T47D (cell line): ENCODE results near the gene JOSD2.

ENCODE experiments used
- DNase-seq, 2 experiments: peaks; one replicate each; pipeline versions ENCODE4 v3.0.0 to v3.0.0-alpha.2; 2011 to 2012; ENCODE audit warnings: low read depth in 1 of 2, low spot score in 1 of 2
- JUND ChIP-seq: IDR thresholded peaks from 2 replicates; pipeline ENCODE4 v1.6.1; 2012; ENCODE audit warnings: low read depth
- in situ Hi-C: cut with HindIII; loops from 2 replicates; pipeline ENCODE4 v1.10.0; 2016; ENCODE audit warnings: low sequenced_read_pairs, low pct_unique_long_range_greater_than_20kb

JOSD2 gene

GRCh38 chr19:50505856-50506611, 5.0 kb downstream of the JOSD2 start:
- DNase-seq, result no peak
- in situ Hi-C loops, result no loop called here
- no peak for TF ChIP-seq JUND

GRCh38 chr19:50501568-50502475, 9.2 kb downstream of the JOSD2 start:
- TF ChIP-seq JUND, result no peak
- in situ Hi-C loops, result no loop called here
- DNase-seq, result no peak

- in situ Hi-C loops, result no loop called here
- no peak for TF ChIP-seq JUND
- DNase-seq, result no peak
Observed at GRCh38 chr19:50501186-50501567, 9.8 kb downstream of the JOSD2 start.

GRCh38 chr19:50500753-50501151, 10.2 kb downstream of the JOSD2 start:
- no peak for TF ChIP-seq JUND
- in situ Hi-C loops, result no loop called here
- no peak for DNase-seq

- DNase-seq, result no peak
- in situ Hi-C loops, result no loop called here
- no peak for TF ChIP-seq JUND
Observed at GRCh38 chr19:50500060-50500752, 10.8 kb downstream of the JOSD2 start.

- DNase-seq, result no peak
- no peak for TF ChIP-seq JUND
- in situ Hi-C loops, result no loop called here
Observed at GRCh38 chr19:50498219-50499056, 12.6 kb downstream of the JOSD2 start.

GRCh38 chr19:50497022-50497405, 14.0 kb downstream of the JOSD2 start:
- DNase-seq, result no peak
- in situ Hi-C loops, result no loop called here
- no peak for TF ChIP-seq JUND

GRCh38 chr19:50496189-50497021, 14.6 kb downstream of the JOSD2 start:
- TF ChIP-seq JUND, result no peak
- no peak for DNase-seq
- in situ Hi-C loops, result no loop called here

- DNase-seq, result no peak
- TF ChIP-seq JUND, result no peak
- in situ Hi-C loops, result no loop called here
Observed at GRCh38 chr19:50495020-50495531, 15.9 kb downstream of the JOSD2 start.

GRCh38 chr19:50494186-50495019, 16.6 kb downstream of the JOSD2 start:
- no peak for DNase-seq
- in situ Hi-C loops, result no loop called here
- no peak for TF ChIP-seq JUND
